Kidney (tissue), 14 donors: ENCODE measurements around the gene FAAP100. TPM values are rescaled to one million over a fixed set of nuclear protein-coding genes. Genes with fewer than 3 reads are reported as not detected.

Experiments
- DNase-seq, 5 donors: peaks; one replicate each; pipeline ENCODE4 v3.0.0-alpha.2; 2013 to 2020
- FAIRE-seq: peaks from 2 replicates; lab custom pipeline; 2012; peaks lifted over from hg19 to GRCh38; lab: Jason Lieb, UNC
- H3K27ac ChIP-seq, 2 donors: one replicate each; pipeline ENCODE4 v1.7.0; 2013; ENCODE audit warnings: low read depth in 2 of 2, low read length in 2 of 2, inconsistent platforms in 1 of 2
- H3K27me3 ChIP-seq: one replicate; pipeline ENCODE4 v1.7.1; 2013; ENCODE audit warnings: low read length, inconsistent platforms; ENCODE audit not compliant: control insufficient read depth, insufficient read depth
- H3K36me3 ChIP-seq, 3 donors: one replicate each; pipeline versions ENCODE4 v1.7.0 to v1.7.1; 2013; ENCODE audit warnings: low read length in 3 of 3, control low read depth in 1 of 3, inconsistent platforms in 1 of 3; ENCODE audit not compliant: insufficient read depth in 3 of 3, control insufficient read depth in 2 of 3
- H3K4me1 ChIP-seq, 3 donors: one replicate each; pipeline versions ENCODE4 v1.7.0 to v1.7.1; 2013; ENCODE audit warnings: low read length in 3 of 3, inconsistent platforms in 1 of 3, low read depth in 1 of 3; ENCODE audit not compliant: control insufficient read depth in 2 of 3, insufficient read depth in 2 of 3
- H3K4me3 ChIP-seq, 3 donors: one replicate each; pipeline versions ENCODE4 v1.7.0 to v1.8.1; 2013; ENCODE audit warnings: low read length in 3 of 3, control low read depth in 1 of 3, inconsistent platforms in 1 of 3
- H3K9ac ChIP-seq, 3 donors: one replicate each; pipeline versions ENCODE4 v1.7.0 to v1.7.1; 2013; ENCODE audit warnings: low read length in 3 of 3, control low read depth in 1 of 3, inconsistent platforms in 1 of 3
- H3K9me3 ChIP-seq, 3 donors: one replicate each; pipeline versions ENCODE4 v1.7.0 to v1.7.1; 2013; ENCODE audit warnings: low read length in 3 of 3, control low read depth in 1 of 3, inconsistent platforms in 1 of 3; ENCODE audit not compliant: control insufficient read depth in 2 of 3, insufficient read depth in 1 of 3
- CTCF ChIP-seq: IDR thresholded peaks from 3 replicates; pipeline ENCODE4 v1.5.1; 2012; ENCODE audit warnings: mild to moderate bottlenecking, moderate library complexity, borderline replicate concordance; ENCODE audit not compliant: insufficient read depth; ENCODE audit errors: extremely low read depth
- intact Hi-C: fragments of 100-400 bp; cut with DNase I; formaldehyde crosslinking; loops from one replicate; pipeline ENCODE4 v1.11.1; 2022
- polyA plus RNA-seq: library from polyadenylated mRNA; stranded (reverse); fragments of 350-450 nt; fragmentation: Illumina TruSeq; extraction: RNeasy Lipid Tissue Mini Kit (QIAGEN cat#74804); gene quantifications from one replicate; pipeline ENCODE4 v1.2.3, GENCODE V29; 2014; ENCODE audit warnings: low read depth, low replicate concordance; ENCODE audit not compliant: insufficient read depth
- total RNA-seq: library from RNA; stranded (reverse); fragmentation: NEBNext Ultra II Directional; extraction: Animal tissue kit (Norgen Biotek cat#: 25700); gene quantifications from one replicate; pipeline ENCODE4 v1.2.1, GENCODE V29; 2021
- donor health status: control.
- donor health status: control.
- donor health status: control.
- donor health status: control.
- donor health status: control.
- donor health status: DM: yes; HTN: yes; CAD: no.
- donor health status: Normal renal cell carcinoma (clear cell type).

The FAAP100 gene
- total and polyA plus RNA-seq, 2 donors from 2014 or later: 13.2 to 28.6 TPM

DNA sequence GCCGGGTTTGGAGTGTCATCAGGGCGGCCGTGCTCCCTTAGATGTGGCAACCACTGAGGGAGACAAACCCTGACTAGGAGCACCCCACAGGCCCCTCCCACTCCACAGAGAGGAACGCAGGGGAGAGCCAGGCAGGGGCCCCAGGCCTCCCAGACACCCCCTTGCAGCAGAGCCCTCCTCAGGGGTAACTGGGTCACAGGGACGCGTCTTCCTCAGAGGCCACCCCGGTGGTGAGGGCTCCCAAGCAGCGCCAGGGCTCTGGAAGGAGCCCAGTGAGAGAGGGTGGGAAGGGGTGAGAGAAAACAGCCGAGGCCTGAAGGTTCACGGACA is 12.6 kb downstream of the FAAP100 start:
- no peak overlapping the region for H3K4me3 ChIP-seq
- no peaks in the 10 kb centered on the region for H3K9me3 ChIP-seq
- H3K27me3 ChIP-seq: peaks cover 9% of the 10 kb centered on the region
- DNase-seq (peak in 1 of 5 donors; percentile 57), FAIRE-seq (no peak)
- peaks cover 0 to 5% (median 0%) of the 10 kb centered on the region in 3 donors for H3K4me1 ChIP-seq
- no peak overlapping the region for H3K9ac ChIP-seq
- intact Hi-C loops: no loop called here
- H3K36me3 ChIP-seq: peaks cover 0 to 11% (median 0%) of the 10 kb centered on the region in 3 donors
- H3K27ac ChIP-seq: no peak overlapping the region
- no peak for TF ChIP-seq CTCF

DNA sequence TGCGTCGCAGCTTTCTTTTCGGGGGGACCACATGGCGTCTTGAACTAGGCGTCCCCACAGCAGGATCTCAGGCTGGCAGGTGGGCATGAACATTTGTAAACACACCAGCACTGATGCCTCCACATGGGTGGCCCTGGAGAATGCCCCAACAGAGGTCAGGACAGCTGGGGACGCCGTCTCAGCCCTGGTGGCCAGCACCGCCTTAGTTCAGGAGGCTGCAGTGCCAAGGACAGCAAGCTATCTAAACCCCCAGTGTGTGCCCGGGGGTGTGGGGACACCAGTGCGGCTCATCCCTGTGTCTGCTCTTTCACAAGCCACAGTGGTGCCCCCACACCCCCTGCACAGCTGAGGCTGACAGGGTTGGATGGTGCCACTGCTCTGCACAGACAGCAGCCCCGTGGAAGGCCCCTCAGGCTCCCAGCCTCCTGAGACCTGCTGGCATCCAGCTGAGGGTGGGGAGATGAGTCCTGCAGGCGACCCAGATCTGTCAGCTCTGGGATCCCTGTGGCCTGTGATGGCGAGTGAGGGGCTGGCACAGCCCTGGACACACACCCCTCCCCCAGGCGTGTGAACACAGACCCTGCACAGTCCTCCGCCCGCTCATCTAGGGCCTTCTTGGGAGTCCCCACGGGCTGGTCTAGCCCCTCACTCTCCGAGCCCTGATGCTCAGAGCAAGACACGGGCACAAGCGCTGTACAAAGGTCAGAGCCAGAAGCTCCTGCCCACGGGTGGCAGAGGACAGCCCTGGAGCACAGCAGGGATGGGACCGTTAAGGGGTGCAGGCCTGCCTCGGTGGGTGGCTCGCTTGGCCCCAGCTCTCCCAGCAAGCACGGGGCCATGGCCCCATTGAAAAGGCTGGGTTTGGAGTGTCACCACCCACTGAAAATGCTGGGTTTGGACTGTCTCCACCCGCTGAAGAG is 13.2 kb downstream of the FAAP100 start:
- peaks cover 9% of the 10 kb centered on the region for H3K27me3 ChIP-seq
- peaks cover 0 to 6% (median 0%) of the 10 kb centered on the region in 3 donors for H3K36me3 ChIP-seq
- no peak for TF ChIP-seq CTCF
- H3K9ac ChIP-seq: no peak overlapping the region
- H3K9me3 ChIP-seq: no peaks in the 10 kb centered on the region
- no peak overlapping the region for H3K27ac ChIP-seq
- FAIRE-seq (no peak), DNase-seq (peak in 1 of 5 donors; percentile 52)
- intact Hi-C loops: no loop called here
- H3K4me1 ChIP-seq: peaks cover 0 to 5% (median 0%) of the 10 kb centered on the region in 3 donors
- H3K4me3 ChIP-seq: no peak overlapping the region

- FAIRE-seq (no peak), DNase-seq (peak in 2 of 5 donors; percentile 37 to 75)
- TF ChIP-seq CTCF: no peak
- Histone ChIP-seq H3K4me1 (peaks cover 0 to 10% (median 0%) of the 10 kb centered on the region in 3 donors), H3K4me3 (no peak overlapping the region), H3K9ac (no peak overlapping the region), H3K27ac (no peak overlapping the region), H3K27me3 (peaks cover 9% of the 10 kb centered on the region), H3K36me3 (no peaks in the 10 kb centered on the region), H3K9me3 (no peaks in the 10 kb centered on the region)
- intact Hi-C loops: no loop called here
These were observed 14.1 kb downstream of the FAAP100 start for GRCh38 chr17:81537856-81538555.
